Measurements from ENCODE around the gene BMAL1.

DNA sequence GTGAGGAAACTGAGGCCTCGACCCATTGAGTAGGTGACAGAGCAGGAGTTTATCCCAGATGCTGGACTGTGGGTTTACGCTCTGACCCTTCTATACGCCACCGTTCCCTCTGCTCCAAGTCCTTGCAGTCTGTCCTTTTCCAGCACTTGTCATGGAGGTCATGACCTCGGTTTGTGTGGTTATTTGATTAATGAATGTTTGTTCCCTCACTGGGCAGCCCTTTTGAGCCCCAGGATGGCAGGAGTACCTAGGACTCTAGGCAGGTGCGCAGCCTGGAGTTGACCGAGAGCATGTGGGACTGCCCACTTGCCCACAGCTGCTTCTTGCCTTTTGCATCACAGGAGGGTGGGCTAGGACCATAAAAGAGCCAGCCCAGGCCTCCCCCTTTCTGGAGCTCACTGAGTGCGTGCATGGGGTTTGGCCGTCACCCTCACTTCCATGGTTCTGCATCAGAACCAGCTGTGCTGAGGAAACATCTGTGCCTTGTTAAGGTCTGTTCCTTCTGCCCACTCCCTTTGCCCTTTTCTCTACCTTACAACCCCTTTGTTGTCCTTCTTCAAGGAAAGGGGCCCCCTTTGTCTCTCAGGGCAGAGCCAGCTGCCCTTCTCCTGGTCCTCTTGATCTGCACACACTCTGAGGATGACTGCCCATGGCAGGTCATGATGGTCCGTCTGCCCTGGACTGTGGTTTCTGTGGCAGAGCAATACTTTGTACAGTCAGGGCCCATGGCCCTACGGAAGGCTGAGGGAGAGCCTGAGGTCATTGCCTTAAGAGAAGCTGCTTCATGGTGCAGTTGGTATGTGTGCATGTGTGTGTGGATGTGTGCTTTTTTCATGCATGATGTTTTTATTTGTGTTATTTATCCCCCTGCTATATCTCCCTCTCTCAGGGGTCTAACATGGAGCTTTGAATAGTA is 38.2 kb downstream of the BMAL1 start:
- TF ChIP-seq JUND (IDR thresholded peaks at IDR 0.05; ENCODE audit: low read length) (no peak), SIN3A (conservative IDR thresholded peaks at IDR 0.05 in 1 of 2, IDR thresholded peaks at IDR 0.05 in 1 of 2; ENCODE audit: low read depth in 1 of 2, low read length in 2 of 2) (no peak), POLR2A (IDR thresholded peaks at IDR 0.05; ENCODE audit: control extremely low read depth in 1 of 2, low read depth in 2 of 2, low read length in 2 of 2) (no peak), RFX5 (IDR thresholded peaks at IDR 0.05; ENCODE audit: borderline replicate concordance, low read depth, low read length) (no peak), JUN (IDR thresholded peaks at IDR 0.05; ENCODE audit: low read depth, low read length) (no peak), HDAC2 (IDR thresholded peaks at IDR 0.05; ENCODE audit: borderline replicate concordance in 1 of 2, low read depth in 2 of 2, low read length in 2 of 2) (no peak), TAF1 (IDR thresholded peaks at IDR 0.05; ENCODE audit: low read depth, low read length) (no peak)
- TF ChIP-seq, protein P1, sequence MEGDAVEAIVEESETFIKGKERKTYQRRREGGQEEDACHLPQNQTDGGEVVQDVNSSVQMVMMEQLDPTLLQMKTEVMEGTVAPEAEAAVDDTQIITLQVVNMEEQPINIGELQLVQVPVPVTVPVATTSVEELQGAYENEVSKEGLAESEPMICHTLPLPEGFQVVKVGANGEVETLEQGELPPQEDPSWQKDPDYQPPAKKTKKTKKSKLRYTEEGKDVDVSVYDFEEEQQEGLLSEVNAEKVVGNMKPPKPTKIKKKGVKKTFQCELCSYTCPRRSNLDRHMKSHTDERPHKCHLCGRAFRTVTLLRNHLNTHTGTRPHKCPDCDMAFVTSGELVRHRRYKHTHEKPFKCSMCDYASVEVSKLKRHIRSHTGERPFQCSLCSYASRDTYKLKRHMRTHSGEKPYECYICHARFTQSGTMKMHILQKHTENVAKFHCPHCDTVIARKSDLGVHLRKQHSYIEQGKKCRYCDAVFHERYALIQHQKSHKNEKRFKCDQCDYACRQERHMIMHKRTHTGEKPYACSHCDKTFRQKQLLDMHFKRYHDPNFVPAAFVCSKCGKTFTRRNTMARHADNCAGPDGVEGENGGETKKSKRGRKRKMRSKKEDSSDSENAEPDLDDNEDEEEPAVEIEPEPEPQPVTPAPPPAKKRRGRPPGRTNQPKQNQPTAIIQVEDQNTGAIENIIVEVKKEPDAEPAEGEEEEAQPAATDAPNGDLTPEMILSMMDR (IDR thresholded peaks at IDR 0.05; ENCODE audit: control extremely low read depth in 1 of 3, insufficient read depth in 1 of 3, low read depth in 1 of 3, low read length in 3 of 3), result no peak

Data from H1 (cell line).